ENCODE measurements around the gene ZDHHC14.

The ZDHHC14 gene

DNA sequence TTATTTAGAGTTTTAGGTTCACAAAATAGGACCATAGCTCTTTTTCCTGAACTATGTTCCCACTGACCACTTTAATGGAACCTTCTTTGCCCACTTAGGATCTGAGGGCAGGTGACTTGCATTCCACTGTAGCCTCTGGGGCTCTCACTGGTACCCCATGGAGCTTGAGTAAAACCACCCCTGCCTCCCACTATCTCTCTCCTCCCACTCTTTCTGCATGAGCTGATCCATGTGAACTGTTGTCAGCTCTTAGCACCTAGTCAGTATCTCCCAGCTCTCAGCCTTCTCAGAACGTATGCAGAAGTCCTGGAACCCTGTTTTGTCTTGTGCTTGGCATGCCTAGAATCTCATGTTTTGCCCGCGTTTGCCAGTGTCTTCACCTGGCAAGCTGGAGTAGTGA, 241.4 kb downstream of the ZDHHC14 start:
- TF ChIP-seq, protein P1, sequence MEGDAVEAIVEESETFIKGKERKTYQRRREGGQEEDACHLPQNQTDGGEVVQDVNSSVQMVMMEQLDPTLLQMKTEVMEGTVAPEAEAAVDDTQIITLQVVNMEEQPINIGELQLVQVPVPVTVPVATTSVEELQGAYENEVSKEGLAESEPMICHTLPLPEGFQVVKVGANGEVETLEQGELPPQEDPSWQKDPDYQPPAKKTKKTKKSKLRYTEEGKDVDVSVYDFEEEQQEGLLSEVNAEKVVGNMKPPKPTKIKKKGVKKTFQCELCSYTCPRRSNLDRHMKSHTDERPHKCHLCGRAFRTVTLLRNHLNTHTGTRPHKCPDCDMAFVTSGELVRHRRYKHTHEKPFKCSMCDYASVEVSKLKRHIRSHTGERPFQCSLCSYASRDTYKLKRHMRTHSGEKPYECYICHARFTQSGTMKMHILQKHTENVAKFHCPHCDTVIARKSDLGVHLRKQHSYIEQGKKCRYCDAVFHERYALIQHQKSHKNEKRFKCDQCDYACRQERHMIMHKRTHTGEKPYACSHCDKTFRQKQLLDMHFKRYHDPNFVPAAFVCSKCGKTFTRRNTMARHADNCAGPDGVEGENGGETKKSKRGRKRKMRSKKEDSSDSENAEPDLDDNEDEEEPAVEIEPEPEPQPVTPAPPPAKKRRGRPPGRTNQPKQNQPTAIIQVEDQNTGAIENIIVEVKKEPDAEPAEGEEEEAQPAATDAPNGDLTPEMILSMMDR (IDR thresholded peaks at IDR 0.05; ENCODE audit: low read depth, low read length), result no peak
- DNase-seq, result no peak
- no peaks in the 10 kb centered on the region for H3K36me3 ChIP-seq
- H3K27me3 ChIP-seq (ENCODE audit: insufficient read depth, low read depth, severe bottlenecking), result no peaks in the 10 kb centered on the region
- no peaks in the 10 kb centered on the region for H3K9me3 ChIP-seq (ENCODE audit: severe bottlenecking)
- H3K27ac ChIP-seq, result no peak overlapping the region
- no peak overlapping the region for H3K4me3 ChIP-seq (ENCODE audit: low read depth, low read length)

DNA sequence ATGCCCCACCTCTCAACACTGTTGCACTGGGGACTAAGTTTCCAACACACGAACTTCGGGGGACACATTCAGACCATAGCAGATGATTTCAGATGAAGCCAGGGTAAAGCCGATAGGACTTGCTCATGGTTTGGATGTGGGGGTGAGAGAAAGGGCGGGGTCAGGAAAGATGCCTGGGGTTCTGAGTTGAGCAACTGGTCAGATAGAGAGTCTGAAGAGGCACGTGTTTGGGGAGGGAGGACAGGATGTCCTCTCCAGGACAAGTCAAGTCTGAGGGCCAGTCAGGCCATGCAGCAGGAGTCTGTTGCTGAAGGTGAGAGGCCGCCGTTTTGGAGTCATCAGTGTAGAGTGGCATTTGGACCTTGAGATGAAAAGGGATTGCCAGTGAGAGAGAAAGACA, 244.1 kb downstream of the ZDHHC14 start:
- H3K4me3 ChIP-seq (ENCODE audit: low read depth, low read length), result no peak overlapping the region
- no peak overlapping the region for H3K27ac ChIP-seq
- DNase-seq, result no peak
- H3K27me3 ChIP-seq (ENCODE audit: insufficient read depth, low read depth, severe bottlenecking), result no peaks in the 10 kb centered on the region
- H3K9me3 ChIP-seq (ENCODE audit: severe bottlenecking), result no peaks in the 10 kb centered on the region
- no peaks in the 10 kb centered on the region for H3K36me3 ChIP-seq
- TF ChIP-seq, protein P1 (IDR thresholded peaks at IDR 0.05; ENCODE audit: low read depth, low read length), result no peak

DNA sequence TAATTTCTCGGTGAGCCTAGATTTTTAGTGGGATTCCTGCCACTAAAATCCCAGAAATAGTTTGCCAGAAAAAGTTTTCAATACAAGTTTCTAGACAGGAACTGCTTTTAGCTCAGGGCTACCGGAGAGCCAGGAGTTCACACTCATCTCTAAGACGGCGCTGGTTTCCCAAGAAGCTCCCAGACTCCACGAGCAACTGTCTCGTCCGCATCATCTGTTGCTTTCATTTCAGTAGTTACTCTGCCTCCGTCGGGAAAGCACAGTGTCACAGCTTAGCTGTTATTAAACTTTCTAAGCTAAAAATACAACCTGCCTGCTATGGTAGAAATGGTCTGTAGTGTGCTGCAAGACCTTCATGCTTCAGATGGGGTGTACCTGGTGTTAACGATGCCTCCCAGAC, 244.8 kb downstream of the ZDHHC14 start:
- Histone ChIP-seq H3K4me3 (ENCODE audit: low read depth, low read length) (no peak overlapping the region), H3K9me3 (ENCODE audit: severe bottlenecking) (no peaks in the 10 kb centered on the region), H3K27me3 (ENCODE audit: insufficient read depth, low read depth, severe bottlenecking) (no peaks in the 10 kb centered on the region), H3K27ac (no peak overlapping the region), H3K36me3 (no peaks in the 10 kb centered on the region)
- TF ChIP-seq, protein P1 (IDR thresholded peaks at IDR 0.05; ENCODE audit: low read depth, low read length), result no peak
- no peak for DNase-seq

DNA sequence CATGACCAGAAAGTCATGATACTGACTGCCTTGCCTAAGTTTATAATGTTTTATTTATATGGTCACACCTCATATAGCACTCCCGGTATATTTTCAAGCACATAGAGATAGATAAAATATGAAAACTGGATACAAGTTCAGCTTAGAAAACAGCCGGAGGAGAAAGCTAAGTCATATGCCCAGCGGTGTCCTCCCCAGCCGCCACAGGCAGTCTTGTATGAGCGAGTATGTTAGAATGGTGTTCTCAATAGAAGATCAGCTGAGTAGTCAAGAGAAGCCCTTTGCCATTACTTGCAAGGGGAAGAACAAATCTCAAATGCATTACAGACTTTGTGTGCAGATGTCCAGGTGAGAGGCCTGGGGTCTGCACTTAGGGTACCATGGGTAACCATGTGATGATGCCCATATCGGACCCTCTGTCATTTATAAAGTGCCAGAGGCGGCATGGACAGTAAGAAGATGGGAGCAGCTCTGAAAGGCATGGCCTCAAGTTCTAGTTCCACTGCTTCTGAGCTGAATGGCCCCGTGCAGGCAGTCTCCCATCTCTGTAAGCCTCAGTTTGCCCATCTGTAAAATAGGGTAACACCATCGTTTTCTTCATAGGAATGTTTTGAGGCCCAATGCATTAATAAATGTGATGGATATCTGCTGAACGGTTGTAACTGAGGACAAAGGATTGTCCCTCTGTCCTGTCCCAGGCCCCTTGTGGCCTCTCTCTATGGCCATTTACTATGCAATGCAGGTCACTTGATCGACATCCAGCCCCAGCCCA, 246.4 kb downstream of the ZDHHC14 start:
- no peak overlapping the region for H3K4me3 ChIP-seq (ENCODE audit: low read depth, low read length)
- no peak for DNase-seq
- H3K36me3 ChIP-seq, result no peaks in the 10 kb centered on the region
- TF ChIP-seq, protein P1 (IDR thresholded peaks at IDR 0.05; ENCODE audit: low read depth, low read length), result no peak
- H3K27ac ChIP-seq, result no peak overlapping the region
- H3K27me3 ChIP-seq (ENCODE audit: insufficient read depth, low read depth, severe bottlenecking), result no peaks in the 10 kb centered on the region
- no peaks in the 10 kb centered on the region for H3K9me3 ChIP-seq (ENCODE audit: severe bottlenecking)

DNA sequence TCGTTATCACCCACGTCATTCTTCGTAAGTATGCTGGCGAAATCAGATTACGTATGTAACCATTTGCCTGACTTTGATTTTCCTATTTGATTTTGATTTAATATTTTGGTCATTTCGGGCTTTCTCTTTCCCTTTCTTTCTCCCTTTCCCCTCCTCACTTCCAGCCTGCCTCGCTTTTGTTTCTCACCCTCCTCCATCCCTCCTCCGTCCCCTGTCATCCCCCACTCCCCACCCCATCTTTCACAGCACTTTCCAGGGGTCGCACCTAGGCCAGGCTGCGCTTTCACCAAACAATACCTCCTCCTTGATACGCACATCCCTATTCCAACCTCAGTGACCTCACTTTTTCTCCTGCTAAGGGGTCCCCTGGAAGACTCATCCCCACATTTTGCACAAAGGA, 247.5 kb downstream of the ZDHHC14 start:
- TF ChIP-seq, protein P1 (IDR thresholded peaks at IDR 0.05; ENCODE audit: low read depth, low read length), result no peak
- H3K27me3 ChIP-seq (ENCODE audit: insufficient read depth, low read depth, severe bottlenecking), result no peaks in the 10 kb centered on the region
- H3K27ac ChIP-seq, result no peak overlapping the region
- no peak for DNase-seq
- no peaks in the 10 kb centered on the region for H3K36me3 ChIP-seq
- no peaks in the 10 kb centered on the region for H3K9me3 ChIP-seq (ENCODE audit: severe bottlenecking)
- no peak overlapping the region for H3K4me3 ChIP-seq (ENCODE audit: low read depth, low read length)

DNA sequence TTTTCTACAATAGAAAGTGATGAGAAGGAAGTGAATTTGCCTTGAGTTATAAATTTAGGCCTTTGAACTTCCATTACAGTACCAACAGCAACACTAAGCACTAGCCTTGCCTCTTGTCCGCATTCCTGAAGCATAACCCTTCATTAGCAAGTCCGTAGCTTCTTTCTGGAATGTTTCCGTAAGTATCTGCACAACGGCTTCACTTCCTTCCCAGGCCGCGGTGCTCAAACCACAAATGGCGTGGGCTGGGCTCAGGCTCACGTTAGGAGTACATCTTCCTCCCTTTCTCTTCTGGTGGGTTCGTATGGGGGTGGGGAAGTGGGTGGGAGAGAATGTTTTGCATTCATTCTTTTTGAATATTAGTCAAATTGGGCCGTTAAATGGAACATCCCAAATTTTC, 248.2 kb downstream of the ZDHHC14 start:
- no peak overlapping the region for H3K27ac ChIP-seq
- TF ChIP-seq, protein P1 (IDR thresholded peaks at IDR 0.05; ENCODE audit: low read depth, low read length), result no peak
- H3K9me3 ChIP-seq (ENCODE audit: severe bottlenecking), result no peaks in the 10 kb centered on the region
- H3K36me3 ChIP-seq, result no peaks in the 10 kb centered on the region
- no peaks in the 10 kb centered on the region for H3K27me3 ChIP-seq (ENCODE audit: insufficient read depth, low read depth, severe bottlenecking)
- H3K4me3 ChIP-seq (ENCODE audit: low read depth, low read length), result no peak overlapping the region
- no peak for DNase-seq
